Naive thymus-derived CD4-positive, alpha-beta T cell (primary cell): Measurements from ENCODE around the gene MATN1. TPM values are rescaled to one million over a fixed set of nuclear protein-coding genes. Genes with fewer than 3 reads are reported as not detected.

Experiments used
- ATAC-seq: fragments of 150-1000 bp; cut with Tn5 transposase; 2 replicates; pipeline ENCODE4 v1.10.0; 2021; ENCODE audit warnings: mild to moderate bottlenecking, moderate library complexity
- CTCF ChIA-PET: fragments of 350-600 bp; sonication (Branson Sonifier 250); formaldehyde crosslinking; loops from one replicate; lab custom pipeline; 2021; ENCODE audit warnings: antibody characterized with exemption; lab: Charles Lee
- POLR2A ChIA-PET: fragments of 350-600 bp; sonication (Branson Sonifier 250); formaldehyde crosslinking; loops from one replicate; lab custom pipeline; 2021; ENCODE audit warnings: antibody characterized with exemption, inconsistent platforms; lab: Charles Lee
- DNase-seq, 9 donors: peaks; one replicate each; pipeline versions ENCODE4 v3.0.0 to v3.0.0-alpha.2; 2020 to 2022; ENCODE audit warnings: mixed read lengths in 1 of 9
- H3K27ac ChIP-seq: one replicate; pipeline ENCODE4 v1.7.0; 2013; ENCODE audit warnings: mild to moderate bottlenecking, low read depth, low read length, moderate library complexity
- H3K27me3 ChIP-seq, 2 donors: one replicate each; pipeline ENCODE4 v1.7.0; 2013; ENCODE audit warnings: low read length in 2 of 2, mild to moderate bottlenecking in 2 of 2, moderate library complexity in 2 of 2; ENCODE audit not compliant: control insufficient read depth in 2 of 2, insufficient read depth in 2 of 2
- H3K36me3 ChIP-seq, 3 experiments: 1 replicate in 2 of 3; 2 replicates in 1 of 3; pipeline ENCODE4 v1.7.0; 2013; ENCODE audit warnings: low read length in 3 of 3, mild to moderate bottlenecking in 3 of 3, moderate library complexity in 1 of 3; ENCODE audit not compliant: insufficient read depth in 3 of 3, control insufficient read depth in 2 of 3
- H3K4me1 ChIP-seq, 2 donors: one replicate each; pipeline ENCODE4 v1.7.0; 2013; ENCODE audit warnings: low read length in 2 of 2, mild to moderate bottlenecking in 2 of 2, moderate library complexity in 1 of 2; ENCODE audit not compliant: control insufficient read depth in 2 of 2, insufficient read depth in 2 of 2
- H3K4me3 ChIP-seq: 2 replicates; pipeline ENCODE4 v1.7.0; 2013; ENCODE audit warnings: mild to moderate bottlenecking, low read length
- H3K9me3 ChIP-seq, 3 experiments: 1 replicate in 2 of 3; 2 replicates in 1 of 3; pipeline ENCODE4 v1.7.0; 2013; ENCODE audit warnings: low read length in 3 of 3; ENCODE audit not compliant: control insufficient read depth in 2 of 3
- H3K27ac Mint-ChIP-seq, 9 donors: one replicate each; pipeline ENCODE4 v1.8.0; 2020 to 2022; ENCODE audit warnings: mixed read lengths in 9 of 9, mild to moderate bottlenecking in 8 of 9, moderate library complexity in 5 of 9, inconsistent platforms in 2 of 9
- H3K27me3 Mint-ChIP-seq, 5 donors: one replicate each; pipeline ENCODE4 v1.8.0; 2021 to 2022; ENCODE audit warnings: mixed read lengths in 5 of 5, mild to moderate bottlenecking in 1 of 5
- H3K36me3 Mint-ChIP-seq, 5 donors: one replicate each; pipeline ENCODE4 v1.8.0; 2020 to 2022; ENCODE audit warnings: mixed read lengths in 5 of 5, mild to moderate bottlenecking in 3 of 5, inconsistent platforms in 1 of 5
- H3K4me1 Mint-ChIP-seq, 7 donors: one replicate each; pipeline ENCODE4 v1.8.0; 2020 to 2022; ENCODE audit warnings: mixed read lengths in 7 of 7, mild to moderate bottlenecking in 3 of 7, inconsistent platforms in 1 of 7
- H3K4me3 Mint-ChIP-seq, 10 donors: one replicate each; pipeline ENCODE4 v1.8.0; 2020 to 2022; ENCODE audit warnings: mild to moderate bottlenecking in 10 of 10, mixed read lengths in 10 of 10, moderate library complexity in 6 of 10, inconsistent platforms in 2 of 10
- H3K9me3 Mint-ChIP-seq, 11 donors: one replicate each; pipeline ENCODE4 v1.8.0; 2020 to 2022; ENCODE audit warnings: mixed read lengths in 11 of 11, mild to moderate bottlenecking in 4 of 11, inconsistent platforms in 1 of 11, moderate library complexity in 1 of 11
- intact Hi-C, 2 donors: fragments of 100-400 bp; cut with micrococcal nuclease; formaldehyde crosslinking; loops; one replicate each; pipeline ENCODE4 v1.15.1; 2023
- microRNA-seq: library from miRNA; unstranded; fragments of <30 nt; microRNA quantifications from one replicate; pipeline ENCODE4 v1.2.0, GENCODE V29; 2022; ENCODE audit warnings: borderline microRNAs expressed
- polyA plus RNA-seq, 2 donors: library from polyadenylated mRNA; unstranded; fragments of 300-500 nt; fragmentation: Illumina TruSeq; gene quantifications; one replicate each; pipeline ENCODE4 v1.2.3, GENCODE V29; 2021
- total RNA-seq, 6 experiments: library from RNA in 5 of 6; stranded (reverse) in 5 of 6; gene quantifications; 1 replicate in 5 of 6; 2 replicates in 1 of 6; pipeline ENCODE4 v1.2.3 and lab custom pipeline; 2021 to 2026

The MATN1 gene
- total and polyA plus RNA-seq, 7 experiments from 2014 or later: 0.08 to 3.6 (median 0.22) TPM; not detected in 2

- DNase-seq: no peak
- Histone ChIP-seq H3K27me3 (no peaks in the 10 kb centered on the region), H3K27ac (no peak overlapping the region), H3K9me3 (no peaks in the 10 kb centered on the region), H3K4me1 (no peaks in the 10 kb centered on the region), H3K36me3 (no peaks in the 10 kb centered on the region), H3K4me3 (no peak overlapping the region)
- ATAC-seq: no peak
- Mint-ChIP-seq H3K4me1 (peaks cover 0 to 4% (median 0%) of the 10 kb centered on the region in 7 donors), H3K36me3 (no peaks in the 10 kb centered on the region), H3K9me3 (no peaks in the 10 kb centered on the region), H3K4me3 (no peak overlapping the region), H3K27me3 (peaks cover 0 to 4% (median 0%) of the 10 kb centered on the region in 5 donors), H3K27ac (no peak overlapping the region)
- intact Hi-C loops: no loop called here
- ChIA-PET POLR2A (no interaction called here), CTCF (no interaction called here)
These were observed 59.2 kb downstream of the MATN1 start for GRCh38 chr1:30664103-30664755.

GRCh38 chr1:30663596-30664091, 59.7 kb downstream of the MATN1 start:
- H3K4me3 Mint-ChIP-seq: no peak overlapping the region
- Histone ChIP-seq H3K4me3 (no peak overlapping the region), H3K27ac (no peak overlapping the region), H3K27me3 (no peaks in the 10 kb centered on the region), H3K4me1 (no peaks in the 10 kb centered on the region), H3K36me3 (no peaks in the 10 kb centered on the region), H3K9me3 (no peaks in the 10 kb centered on the region)
- peaks cover 0 to 5% (median 0%) of the 10 kb centered on the region in 5 donors for H3K27me3 Mint-ChIP-seq
- no peak for ATAC-seq
- ChIA-PET POLR2A (no interaction called here), CTCF (no interaction called here)
- DNase-seq: no peak
- H3K36me3 Mint-ChIP-seq: no peaks in the 10 kb centered on the region
- H3K9me3 Mint-ChIP-seq: no peaks in the 10 kb centered on the region
- intact Hi-C loops: no loop called here
- no peak overlapping the region for H3K27ac Mint-ChIP-seq
- H3K4me1 Mint-ChIP-seq: peaks cover 0 to 4% (median 0%) of the 10 kb centered on the region in 7 donors

DNA sequence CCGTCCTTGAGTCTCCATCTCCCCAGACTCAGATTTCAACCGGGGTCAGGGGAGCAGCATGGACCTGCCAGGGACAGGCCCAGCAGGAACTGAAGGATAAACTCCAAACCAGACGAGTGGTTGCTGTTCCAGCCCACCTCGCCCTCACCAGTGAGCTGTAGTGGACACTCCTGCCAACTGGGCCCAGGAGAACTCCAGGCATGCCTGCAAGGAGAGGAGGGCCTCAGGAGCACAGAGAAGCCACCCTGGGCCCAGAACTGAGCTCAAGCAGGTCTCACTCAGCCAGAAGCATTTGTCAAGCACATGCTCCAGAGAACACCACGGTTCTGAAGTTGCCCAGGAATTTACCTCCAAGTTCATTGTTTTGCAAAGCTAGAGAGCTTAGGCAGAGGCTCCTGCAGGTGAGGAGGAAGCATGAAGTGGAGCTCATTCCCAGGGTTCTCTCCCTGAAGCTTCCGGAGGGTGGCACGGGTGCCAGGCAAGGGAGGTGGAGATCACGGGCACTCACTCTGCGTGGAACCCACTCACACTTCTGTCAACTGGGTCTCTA, 61.0 kb downstream of the MATN1 start:
- no peak overlapping the region for H3K4me3 Mint-ChIP-seq
- ChIA-PET CTCF (no interaction called here), POLR2A (no interaction called here)
- Histone ChIP-seq H3K27me3 (no peaks in the 10 kb centered on the region), H3K9me3 (no peaks in the 10 kb centered on the region), H3K4me1 (no peaks in the 10 kb centered on the region), H3K4me3 (no peak overlapping the region), H3K36me3 (no peaks in the 10 kb centered on the region), H3K27ac (no peak overlapping the region)
- ATAC-seq (no peak), DNase-seq (no peak)
- H3K9me3 Mint-ChIP-seq: no peaks in the 10 kb centered on the region
- intact Hi-C loops: no loop called here
- H3K27me3 Mint-ChIP-seq: peaks cover 0 to 11% (median 5%) of the 10 kb centered on the region in 5 donors
- no peaks in the 10 kb centered on the region for H3K36me3 Mint-ChIP-seq
- no peaks in the 10 kb centered on the region for H3K4me1 Mint-ChIP-seq
- no peak overlapping the region for H3K27ac Mint-ChIP-seq

GRCh38 chr1:30661311-30661710, 62.1 kb downstream of the MATN1 start:
- Mint-ChIP-seq H3K4me3 (no peak overlapping the region), H3K27me3 (peaks cover 0 to 11% (median 5%) of the 10 kb centered on the region in 5 donors), H3K4me1 (no peaks in the 10 kb centered on the region), H3K36me3 (no peaks in the 10 kb centered on the region), H3K27ac (no peak overlapping the region), H3K9me3 (no peaks in the 10 kb centered on the region)
- H3K27me3 ChIP-seq: no peaks in the 10 kb centered on the region
- no peaks in the 10 kb centered on the region for H3K9me3 ChIP-seq
- CTCF ChIA-PET: no interaction called here
- H3K36me3 ChIP-seq: no peaks in the 10 kb centered on the region
- intact Hi-C loops: no loop called here
- H3K4me3 ChIP-seq: no peak overlapping the region
- ATAC-seq (no peak), DNase-seq (no peak)
- POLR2A ChIA-PET: no interaction called here
- H3K4me1 ChIP-seq: no peaks in the 10 kb centered on the region
- H3K27ac ChIP-seq: no peak overlapping the region

Small RNAs within 50 kb of the gene (microRNA-seq; reads per million reads assigned to microRNA genes)
- gene MIR4420: not detected

Other genes starting within 250 kb of the MATN1 start
- 100 to 1,000 TPM; 464 to 783 (median 647) TPM for gene LAPTM5, start 34.2 kb upstream of the MATN1 start, total RNA-seq
- gene LAPTM5, start 34.2 kb upstream of the MATN1 start, polyA plus RNA-seq: 100 to 1,000 TPM; 551 to 556 TPM
- gene SDC3, start 185.2 kb upstream of the MATN1 start, total RNA-seq: under 1 TPM; 0.19 to 0.42 (median 0.30) TPM
- gene SDC3, start 185.2 kb upstream of the MATN1 start, polyA plus RNA-seq: under 1 TPM in 1 of 2 donors, not detected in 1; 0.07 TPM